ENCODE data around the gene GUCY1B1.

GRCh38 chr4:155773196-155773800 is 14.5 kb downstream of the GUCY1B1 start:
- no peak for TF ChIP-seq CTCF (IDR thresholded peaks at IDR 0.05 in 8 of 11, conservative IDR thresholded peaks at IDR 0.05 in 3 of 11)
- TF ChIP-seq POLR2A (IDR thresholded peaks at IDR 0.05): no peak

All from spleen (tissue), 7 donors.